GM12878 (cell line): Measurements from ENCODE around the gene CTSE. TPM values are rescaled to one million over a fixed set of nuclear protein-coding genes. Genes with fewer than 3 reads are reported as not detected.

ENCODE experiments used
- ATF7 ChIP-seq: fragments of 450-650 bp; IDR thresholded peaks from 2 replicates; pipeline ENCODE4 v1.6.1; 2016; ENCODE audit warnings: low read depth, mild to moderate bottlenecking
- BRCA1 ChIP-seq: IDR thresholded peaks from 2 replicates; pipeline ENCODE4 v1.6.1; 2011; ENCODE audit warnings: low read depth, low read length, improper control_type of control experiment
- CEBPB ChIP-seq, 2 experiments: fragments of 150-350 bp in 1 of 2; IDR thresholded peaks; 2 replicates each; pipeline ENCODE4 v1.6.1; 2012 to 2014; ENCODE audit warnings: low read depth in 2 of 2, low read length in 2 of 2, borderline replicate concordance in 1 of 2, inconsistent platforms in 1 of 2
- CUX1 ChIP-seq: IDR thresholded peaks from 2 replicates; pipeline ENCODE4 v1.6.1; 2012; ENCODE audit warnings: improper control_type of control experiment, low read depth, low read length; ENCODE audit not compliant: insufficient replicate concordance
- DPF2 ChIP-seq: fragments of 450-650 bp; IDR thresholded peaks from 2 replicates; pipeline ENCODE4 v1.6.1; 2017; ENCODE audit warnings: mild to moderate bottlenecking
- FOXM1 ChIP-seq: IDR thresholded peaks from 2 replicates; pipeline ENCODE4 v1.6.1; 2012; ENCODE audit warnings: low read depth, mild to moderate bottlenecking, inconsistent platforms, low read length, moderate library complexity
- MXI1 ChIP-seq: fragments of 150-350 bp; IDR thresholded peaks from 2 replicates; pipeline ENCODE4 v1.6.1; 2011; ENCODE audit warnings: low read depth, mild to moderate bottlenecking, inconsistent platforms, low read length, improper control_type of control experiment
- PBX3 ChIP-seq: IDR thresholded peaks from 2 replicates; pipeline ENCODE4 v1.6.1; 2011; ENCODE audit warnings: mild to moderate bottlenecking, low read depth, low read length, moderate library complexity; ENCODE audit not compliant: insufficient replicate concordance
- PKNOX1 ChIP-seq: fragments of 450-650 bp; IDR thresholded peaks from 2 replicates; pipeline ENCODE4 v1.6.1; 2016; ENCODE audit warnings: mild to moderate bottlenecking
- RAD51 ChIP-seq: fragments of 450-650 bp; IDR thresholded peaks from 2 replicates; pipeline ENCODE4 v1.6.1; 2016; ENCODE audit warnings: moderate library complexity, mild to moderate bottlenecking, inconsistent platforms
- SRF ChIP-seq, 2 experiments: IDR thresholded peaks; 2 replicates each; pipeline ENCODE4 v1.6.1; 2011; ENCODE audit warnings: low read depth in 2 of 2, low read length in 2 of 2, mild to moderate bottlenecking in 1 of 2, moderate library complexity in 1 of 2
- ZNF207 ChIP-seq: fragments of 450-650 bp; IDR thresholded peaks from 2 replicates; pipeline ENCODE4 v1.6.1; 2014; ENCODE audit warnings: antibody characterized with exemption, mild to moderate bottlenecking, borderline replicate concordance
- ZNF687 ChIP-seq: fragments of 450-650 bp; IDR thresholded peaks from 2 replicates; pipeline ENCODE4 v1.6.1; 2017; ENCODE audit warnings: mild to moderate bottlenecking, moderate library complexity
- polyA plus RNA-seq, 11 experiments: library from polyadenylated mRNA; depleted of rRNA in 4 of 11; unstranded in 6 of 11; stranded (reverse) in 5 of 11; fragments of >200 nt; fragmentation: Nextera tagmentation in 4 of 11; fragmentation: Illumina TruSeq in 1 of 11; extraction: Ambion mirVana in 4 of 11; extraction: Trizol in 1 of 11; gene quantifications; 1 replicate in 1 of 11; 2 replicates in 10 of 11; pipeline versions ENCODE4 v1.2.1 to v1.2.3, GENCODE V29; 2011 to 2016; ENCODE audit warnings: inconsistent platforms in 2 of 11, missing spikeins in 2 of 11, low read depth in 1 of 11
- total RNA-seq, 4 experiments: library from RNA; depleted of rRNA in 3 of 4; stranded (reverse); fragments of >200 nt in 3 of 4; fragmentation: Illumina TruSeq in 1 of 4; extraction: Trizol in 1 of 4; gene quantifications; 2 replicates each; pipeline versions ENCODE4 v1.2.1 to v1.2.3, GENCODE V29; 2013 to 2021
- TF ChIP-seq, protein P1 (sequence below): fragments of 450-650 bp; IDR thresholded peaks from 2 replicates; pipeline ENCODE4 v1.6.1; 2018; ENCODE audit warnings: mild to moderate bottlenecking, low read depth, moderate library complexity; ENCODE audit not compliant: partially characterized antibody

The CTSE gene
- total and polyA plus RNA-seq, 10 of the 15 experiments (the other 5 are each of a cell fraction or from before 2014, with no cell fraction given): 0.26 TPM; not detected in 9

GRCh38 chr1:206050655-206051235 is 27.1 kb upstream of the CTSE start (continued):
- no peak for TF ChIP-seq CUX1
- TF ChIP-seq PBX3: peak; percentile 16
- TF ChIP-seq CEBPB (IDR thresholded peaks at IDR 0.05; ENCODE audit: borderline replicate concordance in 1 of 2, low read depth in 2 of 2, low read length in 2 of 2): peak in 1 of 2 experiments; percentile 90; a peak in 2 of 4 replicates
- peak; percentile 99 for TF ChIP-seq DPF2
- TF ChIP-seq SRF (IDR thresholded peaks at IDR 0.05; ENCODE audit: low read depth in 2 of 2, low read length in 2 of 2): peak; percentile 60 to 86
- peak; percentile 79 for TF ChIP-seq PKNOX1
- peak; percentile 67; the same call in 1 of the 2 replicates for TF ChIP-seq RAD51
- TF ChIP-seq MXI1: peak; percentile 78; the same call in 1 of the 2 replicates
- TF ChIP-seq, protein P1, sequence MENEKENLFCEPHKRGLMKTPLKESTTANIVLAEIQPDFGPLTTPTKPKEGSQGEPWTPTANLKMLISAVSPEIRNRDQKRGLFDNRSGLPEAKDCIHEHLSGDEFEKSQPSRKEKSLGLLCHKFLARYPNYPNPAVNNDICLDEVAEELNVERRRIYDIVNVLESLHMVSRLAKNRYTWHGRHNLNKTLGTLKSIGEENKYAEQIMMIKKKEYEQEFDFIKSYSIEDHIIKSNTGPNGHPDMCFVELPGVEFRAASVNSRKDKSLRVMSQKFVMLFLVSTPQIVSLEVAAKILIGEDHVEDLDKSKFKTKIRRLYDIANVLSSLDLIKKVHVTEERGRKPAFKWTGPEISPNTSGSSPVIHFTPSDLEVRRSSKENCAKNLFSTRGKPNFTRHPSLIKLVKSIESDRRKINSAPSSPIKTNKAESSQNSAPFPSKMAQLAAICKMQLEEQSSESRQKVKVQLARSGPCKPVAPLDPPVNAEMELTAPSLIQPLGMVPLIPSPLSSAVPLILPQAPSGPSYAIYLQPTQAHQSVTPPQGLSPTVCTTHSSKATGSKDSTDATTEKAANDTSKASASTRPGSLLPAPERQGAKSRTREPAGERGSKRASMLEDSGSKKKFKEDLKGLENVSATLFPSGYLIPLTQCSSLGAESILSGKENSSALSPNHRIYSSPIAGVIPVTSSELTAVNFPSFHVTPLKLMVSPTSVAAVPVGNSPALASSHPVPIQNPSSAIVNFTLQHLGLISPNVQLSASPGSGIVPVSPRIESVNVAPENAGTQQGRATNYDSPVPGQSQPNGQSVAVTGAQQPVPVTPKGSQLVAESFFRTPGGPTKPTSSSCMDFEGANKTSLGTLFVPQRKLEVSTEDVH: no peak
- TF ChIP-seq FOXM1: peak; percentile 99
- peak; percentile 70 for TF ChIP-seq ZNF687
- no peak for TF ChIP-seq BRCA1
- peak; percentile 92 for TF ChIP-seq ATF7
- 0 out of 2 replicates have a peak, but pooled peaks have one; percentile 72 for TF ChIP-seq ZNF207
